ENCODE data around the gene WAPL.

- TF ChIP-seq, protein P1, sequence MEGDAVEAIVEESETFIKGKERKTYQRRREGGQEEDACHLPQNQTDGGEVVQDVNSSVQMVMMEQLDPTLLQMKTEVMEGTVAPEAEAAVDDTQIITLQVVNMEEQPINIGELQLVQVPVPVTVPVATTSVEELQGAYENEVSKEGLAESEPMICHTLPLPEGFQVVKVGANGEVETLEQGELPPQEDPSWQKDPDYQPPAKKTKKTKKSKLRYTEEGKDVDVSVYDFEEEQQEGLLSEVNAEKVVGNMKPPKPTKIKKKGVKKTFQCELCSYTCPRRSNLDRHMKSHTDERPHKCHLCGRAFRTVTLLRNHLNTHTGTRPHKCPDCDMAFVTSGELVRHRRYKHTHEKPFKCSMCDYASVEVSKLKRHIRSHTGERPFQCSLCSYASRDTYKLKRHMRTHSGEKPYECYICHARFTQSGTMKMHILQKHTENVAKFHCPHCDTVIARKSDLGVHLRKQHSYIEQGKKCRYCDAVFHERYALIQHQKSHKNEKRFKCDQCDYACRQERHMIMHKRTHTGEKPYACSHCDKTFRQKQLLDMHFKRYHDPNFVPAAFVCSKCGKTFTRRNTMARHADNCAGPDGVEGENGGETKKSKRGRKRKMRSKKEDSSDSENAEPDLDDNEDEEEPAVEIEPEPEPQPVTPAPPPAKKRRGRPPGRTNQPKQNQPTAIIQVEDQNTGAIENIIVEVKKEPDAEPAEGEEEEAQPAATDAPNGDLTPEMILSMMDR (IDR thresholded peaks at IDR 0.05), result no peak
- TF ChIP-seq KAT7 (CRISPR knock-in tag; IDR thresholded peaks at IDR 0.05; ENCODE audit: borderline replicate concordance) (no peak), ZBTB21 (CRISPR knock-in tag; IDR thresholded peaks at IDR 0.05; ENCODE audit: borderline replicate concordance) (no peak), IRF2 (CRISPR knock-in tag; IDR thresholded peaks at IDR 0.05; ENCODE audit: borderline replicate concordance, low read depth) (no peak), CBFB (CRISPR knock-in tag; IDR thresholded peaks at IDR 0.05; ENCODE audit: low read depth) (no peak), GABPB1 (CRISPR knock-in tag; IDR thresholded peaks at IDR 0.05) (no peak), ATF3 (CRISPR knock-in tag; conservative IDR thresholded peaks at IDR 0.05) (no peak), TEAD4 (CRISPR knock-in tag; IDR thresholded peaks at IDR 0.05) (no peak), ZNF396 (CRISPR knock-in tag; IDR thresholded peaks at IDR 0.05; ENCODE audit: borderline replicate concordance) (no peak), NR1H2 (CRISPR knock-in tag; IDR thresholded peaks at IDR 0.05) (no peak), E2F4 (CRISPR knock-in tag; IDR thresholded peaks at IDR 0.05; ENCODE audit: borderline replicate concordance, low read depth) (no peak)
- TF ChIP-seq, protein P2, sequence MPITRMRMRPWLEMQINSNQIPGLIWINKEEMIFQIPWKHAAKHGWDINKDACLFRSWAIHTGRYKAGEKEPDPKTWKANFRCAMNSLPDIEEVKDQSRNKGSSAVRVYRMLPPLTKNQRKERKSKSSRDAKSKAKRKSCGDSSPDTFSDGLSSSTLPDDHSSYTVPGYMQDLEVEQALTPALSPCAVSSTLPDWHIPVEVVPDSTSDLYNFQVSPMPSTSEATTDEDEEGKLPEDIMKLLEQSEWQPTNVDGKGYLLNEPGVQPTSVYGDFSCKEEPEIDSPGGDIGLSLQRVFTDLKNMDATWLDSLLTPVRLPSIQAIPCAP (CRISPR knock-in tag; IDR thresholded peaks at IDR 0.05), result no peak
These were observed 109.6 kb downstream of the WAPL start for GRCh38 chr10:86411852-86412560.

Measured in WTC11 (cell line).